ENCODE measurements around the gene DAPK2. TPM values are rescaled to one million over a fixed set of nuclear protein-coding genes. Genes with fewer than 3 reads are reported as not detected.
"Not testable (repeated sequence)": the region's sequence is repeated elsewhere in the genome, so short reads cannot be mapped to it uniquely, and the experiment has no call there.

DAPK2 gene
- total RNA-seq, 1 donor from 2014 or later: 0.82 TPM

DNA sequence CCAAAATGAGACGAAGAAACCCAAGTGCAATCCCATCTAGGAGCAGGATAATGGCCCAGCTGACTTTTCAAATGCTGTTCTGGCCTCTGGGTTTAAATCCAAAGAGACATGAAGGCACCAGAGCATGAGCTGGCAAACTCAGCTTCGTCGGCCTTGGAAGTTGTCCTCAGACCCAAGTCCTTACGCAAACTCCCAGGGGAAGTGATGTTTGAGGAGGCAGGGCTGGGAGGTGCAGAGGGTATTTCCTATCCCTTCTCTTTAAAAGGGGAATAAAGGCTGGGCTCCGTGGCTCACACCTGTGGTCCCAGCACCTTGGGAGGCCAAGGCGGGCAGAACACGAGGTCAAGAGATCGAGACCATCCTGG, 143.6 kb downstream of the DAPK2 start:
- DNase-seq (ENCODE audit: low spot score in 2 of 2) (no peak), FAIRE-seq (no peak)

DNA sequence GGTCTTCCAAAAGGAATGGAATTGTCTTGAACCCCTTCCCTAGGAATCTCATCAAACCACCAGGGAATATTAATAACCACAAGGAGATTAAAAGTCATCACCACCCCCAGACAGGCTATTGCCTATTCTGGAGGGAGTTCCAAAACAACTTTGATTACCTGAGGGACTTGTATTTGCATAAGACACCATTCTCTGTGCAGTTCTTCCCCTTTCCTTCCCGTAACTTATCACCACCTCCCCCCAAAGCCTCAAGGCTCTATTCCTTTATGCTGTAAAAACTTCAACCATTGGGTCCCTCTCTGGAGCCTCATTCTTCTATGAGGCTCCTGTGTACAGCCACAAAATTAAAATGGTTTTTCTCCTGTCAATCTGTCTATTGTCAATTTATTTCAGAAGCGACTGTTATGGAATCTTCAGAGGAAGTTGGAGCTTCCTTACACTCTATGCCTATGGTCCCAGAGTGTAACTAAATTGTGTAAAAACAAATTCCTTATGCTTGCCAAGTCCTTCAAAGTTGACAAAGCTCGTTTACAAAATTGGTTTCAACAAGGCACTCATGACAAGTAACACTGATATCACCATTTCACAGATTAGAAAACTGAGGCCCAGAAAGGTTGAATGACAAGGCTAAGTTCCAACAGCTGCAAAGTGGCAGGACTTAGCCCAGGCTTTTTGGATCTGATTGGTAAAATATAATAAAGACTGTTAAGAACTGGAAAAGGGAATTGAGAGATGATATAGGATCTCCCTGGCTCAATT, 144.2 kb downstream of the DAPK2 start:
- DNase-seq (ENCODE audit: low spot score in 2 of 2) (no peak), FAIRE-seq (no peak)

GRCh38 chr15:63900306-63900705, 146.0 kb downstream of the DAPK2 start:
- no peak for DNase-seq (ENCODE audit: low spot score in 2 of 2)

GRCh38 chr15:63899606-63900005, 146.7 kb downstream of the DAPK2 start:
- not testable (repeated sequence) for FAIRE-seq; DNase-seq (ENCODE audit: low spot score in 2 of 2)

More at GRCh38 chr15:63900306-63900705, 146.0 kb downstream of the DAPK2 start:
- no peak for FAIRE-seq

- no peak for DNase-seq (ENCODE audit: low spot score in 2 of 2)
- FAIRE-seq: no peak
These were observed 147.1 kb downstream of the DAPK2 start for GRCh38 chr15:63899193-63899592.

GRCh38 chr15:63896336-63897115, 149.8 kb downstream of the DAPK2 start:
- DNase-seq (ENCODE audit: low spot score in 2 of 2) (no peak), FAIRE-seq (no peak)

DNA sequence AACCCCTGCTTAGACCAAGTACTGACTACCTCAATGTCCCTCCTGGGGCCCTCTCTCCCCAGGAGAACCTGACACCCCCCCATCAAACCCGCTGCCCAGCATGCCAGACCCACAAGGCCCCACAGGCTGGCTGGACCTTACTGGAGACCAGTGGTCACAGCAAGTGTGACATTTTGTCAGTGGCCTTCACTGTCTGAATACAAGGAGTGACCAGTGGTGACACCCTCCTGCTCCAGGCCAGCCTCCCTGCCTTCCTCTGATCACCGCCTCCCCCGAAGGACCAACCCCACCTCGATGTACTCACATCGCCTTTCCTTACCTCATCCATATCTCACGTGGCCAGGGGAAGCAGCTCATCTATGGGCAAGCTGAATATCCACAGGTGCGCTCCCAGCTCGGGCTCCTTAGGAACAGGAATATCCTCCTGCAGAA, 150.5 kb downstream of the DAPK2 start:
- FAIRE-seq (no peak), DNase-seq (ENCODE audit: low spot score in 2 of 2) (no peak)

DNA sequence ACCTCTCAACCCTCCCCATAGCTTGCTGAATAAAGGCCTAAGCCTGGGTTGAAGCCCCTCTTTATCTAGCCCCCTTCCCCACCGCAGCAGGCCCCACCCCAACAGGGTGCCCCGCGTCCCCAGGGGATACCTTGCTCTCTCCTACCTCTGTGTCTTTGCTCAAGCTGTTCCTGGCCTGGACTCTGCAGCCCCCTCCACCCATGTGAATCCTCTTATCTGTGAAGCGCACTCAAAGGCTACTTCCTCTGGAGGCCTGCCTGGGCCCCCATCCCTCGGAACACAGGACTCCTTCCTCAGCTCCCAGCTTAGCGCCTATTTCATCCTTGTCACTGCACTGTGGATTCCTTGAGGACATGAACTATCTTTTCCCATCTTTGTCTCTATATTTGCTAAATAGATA, 151.1 kb downstream of the DAPK2 start:
- no peak for FAIRE-seq
- DNase-seq (ENCODE audit: low spot score in 2 of 2): no peak

- no peak for DNase-seq (ENCODE audit: low spot score in 2 of 2)
- FAIRE-seq: no peak
These were observed 151.7 kb downstream of the DAPK2 start for GRCh38 chr15:63894662-63894949.

- DNase-seq (ENCODE audit: low spot score in 2 of 2) (no peak), FAIRE-seq (no peak)
These were observed 152.2 kb downstream of the DAPK2 start for GRCh38 chr15:63893866-63894661.

GRCh38 chr15:63892794-63893441, 153.4 kb downstream of the DAPK2 start:
- DNase-seq (ENCODE audit: low spot score in 2 of 2): no peak
- no peak for FAIRE-seq

DNA sequence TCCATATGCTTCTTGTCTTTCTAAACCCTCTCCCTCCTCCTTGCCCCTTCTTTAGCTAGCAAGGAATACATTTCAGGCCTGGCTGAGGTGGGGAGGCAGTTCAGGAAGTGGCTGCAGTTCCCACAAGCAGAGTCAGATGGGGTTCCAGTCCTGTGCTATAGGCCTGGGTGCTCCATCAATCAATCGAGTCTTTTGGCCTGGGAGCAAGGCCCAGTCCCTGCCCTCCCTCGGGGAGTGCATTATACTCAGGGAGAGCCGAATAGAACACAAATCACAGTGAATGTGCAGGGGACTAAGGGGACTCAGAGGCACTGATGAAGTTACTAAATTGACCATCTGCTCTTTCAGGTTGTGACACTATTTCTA, 154.5 kb downstream of the DAPK2 start:
- DNase-seq (ENCODE audit: low spot score in 2 of 2) (no peak), FAIRE-seq (no peak)

GRCh38 chr15:63891079-63891767, 155.1 kb downstream of the DAPK2 start:
- FAIRE-seq (no peak), DNase-seq (ENCODE audit: low spot score in 2 of 2) (peak; percentile 31 to 68)

GRCh38 chr15:63890617-63891016, 155.7 kb downstream of the DAPK2 start:
- FAIRE-seq (no peak), DNase-seq (ENCODE audit: low spot score in 2 of 2) (no peak)

DNA sequence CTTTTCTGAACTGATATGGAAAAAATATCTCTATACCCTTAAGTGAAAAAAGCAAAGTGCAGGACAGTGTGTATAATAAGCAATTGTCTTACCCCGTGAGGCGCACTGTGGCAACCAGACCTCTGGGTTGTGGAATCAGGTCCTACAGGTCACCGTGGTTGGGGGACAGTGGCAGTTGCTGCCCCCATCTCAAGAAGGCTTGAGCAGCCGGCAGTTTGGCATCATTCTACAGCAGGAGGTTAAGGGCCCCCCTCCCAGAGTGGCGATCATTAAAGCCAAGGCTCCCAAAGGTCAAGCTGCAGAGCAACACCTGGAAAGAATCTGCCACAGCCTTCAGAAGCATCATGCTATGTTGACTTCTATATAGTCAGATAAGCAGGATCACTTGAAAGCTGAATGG, 156.5 kb downstream of the DAPK2 start:
- FAIRE-seq: no peak
- DNase-seq (ENCODE audit: low spot score in 2 of 2): no peak

- no peak for FAIRE-seq
- no peak for DNase-seq (ENCODE audit: low spot score in 2 of 2)
These were observed 157.5 kb downstream of the DAPK2 start for GRCh38 chr15:63888823-63889222.

DNA sequence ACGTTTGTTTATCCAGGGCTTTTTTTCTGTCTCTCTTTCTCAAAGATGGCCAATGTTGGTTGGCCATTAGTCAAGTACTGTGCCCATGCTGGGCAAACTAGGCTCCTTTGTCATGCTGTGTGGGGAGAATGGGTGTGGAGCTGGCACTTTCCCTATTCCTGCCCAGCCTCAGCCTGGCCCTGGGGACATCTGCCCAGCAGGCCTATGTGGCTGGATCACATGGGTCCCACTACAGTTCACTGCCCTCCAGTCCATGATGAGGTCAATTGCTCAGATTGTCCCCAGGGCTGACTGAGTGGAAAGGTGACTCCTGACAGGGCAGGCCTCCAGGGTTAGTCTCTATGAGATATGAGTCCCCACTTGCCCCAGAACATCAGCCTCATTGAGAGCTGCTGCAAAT, 158.1 kb downstream of the DAPK2 start:
- FAIRE-seq: no peak

DNA sequence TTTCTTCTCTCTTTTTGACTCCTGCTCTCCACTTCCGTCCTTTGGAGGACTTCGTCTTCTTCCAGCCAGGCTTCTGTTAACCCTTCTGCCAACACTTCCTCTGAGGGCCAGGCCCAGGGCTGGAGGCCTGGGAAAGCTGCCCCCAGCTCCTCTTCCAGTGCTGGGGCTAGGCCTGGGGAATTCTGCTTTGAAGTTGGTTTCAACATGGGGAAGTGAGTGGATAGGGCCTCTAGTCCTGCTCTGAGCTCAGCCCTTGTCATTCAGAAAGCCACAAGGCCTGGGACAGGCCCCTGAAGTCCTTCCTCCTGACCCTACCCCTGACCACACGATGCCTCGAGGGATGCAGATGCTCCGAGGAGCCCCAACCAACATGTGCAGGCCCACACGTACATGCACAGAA, 158.7 kb downstream of the DAPK2 start:
- no peak for DNase-seq (ENCODE audit: low spot score in 2 of 2)

More for the DNA sequence above, 158.1 kb downstream of the DAPK2 start:
- peak in 1 of 2 donors; percentile 21 for DNase-seq (ENCODE audit: low spot score in 2 of 2)

GRCh38 chr15:63884953-63885352, 161.3 kb downstream of the DAPK2 start:
- no peak for FAIRE-seq
- DNase-seq (ENCODE audit: low spot score in 2 of 2): no peak

More for the DNA sequence above, 158.7 kb downstream of the DAPK2 start:
- FAIRE-seq: no peak

- no peak for FAIRE-seq
These were observed 164.9 kb downstream of the DAPK2 start for GRCh38 chr15:63881431-63881830.

More at GRCh38 chr15:63881431-63881830, 164.9 kb downstream of the DAPK2 start:
- DNase-seq (ENCODE audit: low spot score in 2 of 2): no peak
